Epithelial cell of proximal tubule (primary cell): ENCODE measurements around the gene AXIN1. TPM values are rescaled to one million over a fixed set of nuclear protein-coding genes. Genes with fewer than 3 reads are reported as not detected.

ENCODE experiments used
- DNase-seq: peaks from one replicate; pipeline ENCODE4 v3.0.0-alpha.2; 2011; ENCODE audit warnings: low read depth
- H3K4me3 ChIP-seq: 2 replicates; pipeline ENCODE4 v1.5.1; 2011; ENCODE audit warnings: low read depth, mild to moderate bottlenecking, low read length
- total RNA-seq: library from RNA; depleted of rRNA; stranded (reverse); fragments of >200 nt; gene quantifications from 2 replicates; pipeline ENCODE4 v1.2.3, GENCODE V29; 2015
- TF ChIP-seq, protein P1 (sequence below): conservative IDR thresholded peaks from 2 replicates; pipeline ENCODE4 v1.5.1; 2012; ENCODE audit warnings: low read depth, mild to moderate bottlenecking, low read length

The AXIN1 gene
- total RNA-seq, 1 donor from 2014 or later, result 36.0 TPM

- TF ChIP-seq, protein P1, sequence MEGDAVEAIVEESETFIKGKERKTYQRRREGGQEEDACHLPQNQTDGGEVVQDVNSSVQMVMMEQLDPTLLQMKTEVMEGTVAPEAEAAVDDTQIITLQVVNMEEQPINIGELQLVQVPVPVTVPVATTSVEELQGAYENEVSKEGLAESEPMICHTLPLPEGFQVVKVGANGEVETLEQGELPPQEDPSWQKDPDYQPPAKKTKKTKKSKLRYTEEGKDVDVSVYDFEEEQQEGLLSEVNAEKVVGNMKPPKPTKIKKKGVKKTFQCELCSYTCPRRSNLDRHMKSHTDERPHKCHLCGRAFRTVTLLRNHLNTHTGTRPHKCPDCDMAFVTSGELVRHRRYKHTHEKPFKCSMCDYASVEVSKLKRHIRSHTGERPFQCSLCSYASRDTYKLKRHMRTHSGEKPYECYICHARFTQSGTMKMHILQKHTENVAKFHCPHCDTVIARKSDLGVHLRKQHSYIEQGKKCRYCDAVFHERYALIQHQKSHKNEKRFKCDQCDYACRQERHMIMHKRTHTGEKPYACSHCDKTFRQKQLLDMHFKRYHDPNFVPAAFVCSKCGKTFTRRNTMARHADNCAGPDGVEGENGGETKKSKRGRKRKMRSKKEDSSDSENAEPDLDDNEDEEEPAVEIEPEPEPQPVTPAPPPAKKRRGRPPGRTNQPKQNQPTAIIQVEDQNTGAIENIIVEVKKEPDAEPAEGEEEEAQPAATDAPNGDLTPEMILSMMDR, result no peak
- H3K4me3 ChIP-seq, result no peak overlapping the region
- no peak for DNase-seq
Observed at GRCh38 chr16:243348-243747, 109.2 kb downstream of the AXIN1 start.

DNA sequence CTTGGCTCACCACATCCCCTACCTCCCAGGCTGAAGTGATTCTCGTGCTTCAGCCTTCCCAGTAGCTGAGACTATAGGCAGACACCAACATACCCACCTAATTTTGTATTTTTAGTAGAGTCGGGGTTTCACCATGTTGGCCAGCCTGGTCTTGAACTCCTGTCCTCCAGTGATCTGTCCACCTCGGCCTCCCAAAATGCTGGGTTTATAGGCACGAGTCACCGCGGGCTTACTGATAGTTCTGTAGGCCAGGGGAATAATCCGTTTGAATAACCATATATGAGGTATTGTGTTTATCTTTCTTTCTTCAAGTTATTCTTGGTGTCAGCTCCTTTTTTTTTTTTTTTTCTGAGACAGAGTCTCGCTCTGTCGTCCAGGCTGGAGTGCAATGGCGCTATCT is 110.2 kb downstream of the AXIN1 start:
- H3K4me3 ChIP-seq, result no peak overlapping the region
- TF ChIP-seq, protein P1, result no peak
- DNase-seq, result no peak

- TF ChIP-seq, protein P1, result no peak
- DNase-seq, result no peak
- no peak overlapping the region for H3K4me3 ChIP-seq
Observed at GRCh38 chr16:240559-240958, 112.0 kb downstream of the AXIN1 start.

- H3K4me3 ChIP-seq, result no peak overlapping the region
- no peak for DNase-seq
- TF ChIP-seq, protein P1, result no peak
Observed at GRCh38 chr16:239948-240277, 112.6 kb downstream of the AXIN1 start.

Other genes with a start within 250 kb of the AXIN1 start
- gene NPRL3, start 214.1 kb downstream of the AXIN1 start, total RNA-seq, result 12.2 and 14.4 TPM in 2 replicates
- not detected in 2 replicates for gene HBZ, start 200.1 kb downstream of the AXIN1 start, total RNA-seq
- not detected in 2 replicates for gene HBM, start 186.7 kb downstream of the AXIN1 start, total RNA-seq
- gene HBA2, start 179.8 kb downstream of the AXIN1 start, total RNA-seq, result not detected in 2 replicates
- gene HBA1, start 176.0 kb downstream of the AXIN1 start, total RNA-seq, result not detected in 2 replicates
- gene HBQ1, start 172.3 kb downstream of the AXIN1 start, total RNA-seq, result 1.5 and 12.1 TPM in 2 replicates
- 49.3 and 77.6 TPM in 2 replicates for gene LUC7L, start 123.3 kb downstream of the AXIN1 start, total RNA-seq
- 67.3 and 87.6 TPM in 2 replicates for gene FAM234A, start 117.9 kb downstream of the AXIN1 start, total RNA-seq
- 1.0 TPM in 1 of 2 replicates, not detected in the other for gene RGS11, start 76.8 kb downstream of the AXIN1 start, total RNA-seq
- gene ARHGDIG, start 72.1 kb downstream of the AXIN1 start, total RNA-seq, result 0.29 TPM in 1 of 2 replicates, not detected in the other
- not detected in 2 replicates for gene PDIA2, start 69.6 kb downstream of the AXIN1 start, total RNA-seq
- 188 and 253 TPM in 2 replicates for gene MRPL28, start 17.8 kb upstream of the AXIN1 start, total RNA-seq
- gene PGAP6, start 29.3 kb upstream of the AXIN1 start, total RNA-seq, result 69.3 and 87.2 TPM in 2 replicates
- gene NME4, start 44.5 kb upstream of the AXIN1 start, total RNA-seq, result 82.3 and 93.2 TPM in 2 replicates
- gene DECR2, start 49.2 kb upstream of the AXIN1 start, total RNA-seq, result 12.9 and 20.8 TPM in 2 replicates
- gene RAB11FIP3, start 72.9 kb upstream of the AXIN1 start, total RNA-seq, result 26.6 and 29.1 TPM in 2 replicates
- gene CAPN15, start 175.0 kb upstream of the AXIN1 start, total RNA-seq, result 54.4 and 75.1 TPM in 2 replicates
- gene PRR35, start 207.7 kb upstream of the AXIN1 start, total RNA-seq, result not detected in 2 replicates
- gene NHLRC4, start 214.3 kb upstream of the AXIN1 start, total RNA-seq, result 0.35 and 0.51 TPM in 2 replicates
- gene PIGQ, start 217.2 kb upstream of the AXIN1 start, total RNA-seq, result 45.3 and 60.9 TPM in 2 replicates
- 9.9 and 16.6 TPM in 2 replicates for gene RAB40C, start 237.3 kb upstream of the AXIN1 start, total RNA-seq